GM13976 (cell line): Measurements from ENCODE around the gene BIRC5.
"Not testable (repeated sequence)": the region's sequence is repeated elsewhere in the genome, so short reads cannot be mapped to it uniquely, and the experiment has no call there.

Experiments used
- DNase-seq: peaks from one replicate; pipeline ENCODE4 v3.0.0; 2012; ENCODE audit warnings: low spot score
- CTCF ChIP-seq: IDR thresholded peaks from 2 replicates; pipeline ENCODE4 v1.5.1; 2012; ENCODE audit warnings: borderline replicate concordance, mild to moderate bottlenecking; ENCODE audit not compliant: insufficient read depth; ENCODE audit errors: extremely low read depth, missing control alignments, control extremely low read depth
- in situ Hi-C: fragments of 300-500 bp; cut with MboI; formaldehyde crosslinking; loops from one replicate; pipeline ENCODE4 v1.12.0; 2022; ENCODE audit warnings: low sequenced_read_pairs, mixed read lengths, inconsistent platforms; ENCODE audit not compliant: unreplicated experiment

BIRC5 gene

DNA sequence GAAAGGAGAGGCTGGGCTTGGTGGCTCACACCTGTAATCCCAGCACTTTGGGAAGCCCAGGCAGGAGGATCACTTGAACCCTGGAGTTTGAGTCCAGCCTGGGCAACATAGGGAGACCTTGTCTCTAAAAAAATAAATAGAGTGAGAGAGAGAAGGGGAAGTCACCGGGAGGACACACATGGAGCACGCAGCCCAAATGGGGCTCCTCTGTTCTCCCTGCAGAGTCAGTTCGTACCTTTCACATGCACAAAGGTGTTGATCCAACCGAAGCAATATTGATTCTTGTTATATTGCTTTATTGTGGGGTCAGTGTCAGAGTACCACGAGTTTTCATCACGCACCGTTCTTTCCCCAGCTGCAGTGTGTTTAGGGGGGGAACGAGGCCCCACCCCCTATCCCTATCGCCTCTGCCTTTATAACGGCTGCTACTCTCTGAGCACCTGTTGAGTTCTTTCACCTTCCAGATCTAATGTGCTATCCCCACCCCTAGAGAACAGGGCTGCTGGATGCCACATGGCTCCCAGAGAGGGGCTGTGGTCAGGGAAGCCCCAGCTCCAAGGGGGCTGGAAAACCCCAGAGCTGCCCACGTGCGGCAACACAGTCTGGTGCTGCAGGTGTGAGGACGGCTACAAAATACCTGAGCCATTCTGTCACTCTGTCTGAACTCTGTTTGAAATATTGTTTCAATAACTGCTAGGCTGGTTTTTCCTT is 16.4 kb downstream of the BIRC5 start:
- TF ChIP-seq CTCF: no peak
- no peak for DNase-seq
- in situ Hi-C loops: no loop called here

- DNase-seq: no peak
- in situ Hi-C loops: no loop called here
- TF ChIP-seq CTCF: no peak
Measured at GRCh38 chr17:78230996-78231935, 17.2 kb downstream of the BIRC5 start, which contains the start of gene TMEM235. TMEM235 (plus strand) TSS chr17:78231631; CDS start chr17:78232024, 393 bp downstream.

DNA sequence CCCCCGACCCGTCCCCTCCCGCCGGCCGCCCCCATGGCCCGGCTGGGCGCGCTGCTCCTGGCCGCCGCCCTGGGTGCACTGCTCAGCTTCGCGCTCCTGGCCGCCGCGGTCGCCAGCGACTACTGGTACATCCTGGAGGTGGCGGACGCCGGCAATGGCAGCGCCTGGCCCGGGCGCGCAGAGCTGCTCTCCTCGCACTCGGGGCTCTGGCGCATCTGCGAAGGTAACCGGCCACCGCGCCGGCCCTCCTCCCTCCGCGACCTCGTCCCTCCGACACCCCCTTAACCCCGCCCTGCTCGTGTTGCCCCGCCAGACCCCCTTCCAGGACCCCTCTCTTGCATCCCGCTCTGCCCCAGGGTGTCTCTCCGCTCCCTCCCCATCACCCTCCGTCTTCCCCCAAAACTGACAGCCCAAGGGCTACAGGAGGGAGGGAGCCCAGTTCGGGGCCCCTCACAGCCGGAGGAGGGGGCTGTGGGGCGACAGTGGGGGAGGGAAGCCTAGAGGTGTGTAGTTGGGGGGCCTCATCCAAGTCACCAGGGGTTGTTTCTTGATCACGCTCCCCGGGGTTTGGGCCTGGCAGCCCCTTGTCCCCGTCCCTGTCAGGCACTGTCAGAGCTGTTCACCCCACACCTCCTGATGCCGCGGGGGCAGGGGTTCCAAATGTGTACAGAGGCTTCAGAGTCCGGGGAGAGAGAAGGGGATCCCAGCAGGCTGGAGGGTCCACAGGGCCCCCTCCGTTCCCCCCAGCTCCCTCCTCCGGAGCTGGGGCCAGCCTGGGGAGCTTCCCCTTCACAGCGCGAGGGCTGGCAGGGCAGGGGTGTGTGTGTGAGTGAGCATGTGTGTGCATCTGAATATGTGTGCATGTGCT is 18.2 kb downstream of the BIRC5 start:
- peak; percentile 72 for DNase-seq
- no peak for TF ChIP-seq CTCF
- in situ Hi-C loops: no loop called here

DNA sequence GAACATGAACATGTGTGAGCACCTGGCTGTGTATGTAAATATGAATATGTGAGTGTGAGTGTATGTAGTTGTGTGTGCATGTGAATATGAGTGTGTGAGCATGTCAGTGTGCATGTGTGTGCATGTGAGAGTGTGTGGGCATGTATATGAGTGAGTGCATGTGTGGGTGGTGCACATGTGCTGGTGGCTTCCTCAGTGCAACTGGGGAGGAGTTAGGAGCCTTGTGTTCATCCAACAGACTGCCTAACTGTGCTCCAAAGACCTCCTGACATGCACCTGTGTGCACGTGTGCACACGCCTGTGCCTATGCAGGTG is 18.8 kb downstream of the BIRC5 start:
- in situ Hi-C loops: no loop called here
- DNase-seq: peak; percentile 50
- no peak for TF ChIP-seq CTCF

- DNase-seq: no peak
- TF ChIP-seq CTCF: no peak
- in situ Hi-C loops: no loop called here
Measured at GRCh38 chr17:78233678-78234077, 19.6 kb downstream of the BIRC5 start.

GRCh38 chr17:78234261-78234865 is 20.3 kb downstream of the BIRC5 start:
- TF ChIP-seq CTCF: no peak
- DNase-seq: no peak
- in situ Hi-C loops: no loop called here

DNA sequence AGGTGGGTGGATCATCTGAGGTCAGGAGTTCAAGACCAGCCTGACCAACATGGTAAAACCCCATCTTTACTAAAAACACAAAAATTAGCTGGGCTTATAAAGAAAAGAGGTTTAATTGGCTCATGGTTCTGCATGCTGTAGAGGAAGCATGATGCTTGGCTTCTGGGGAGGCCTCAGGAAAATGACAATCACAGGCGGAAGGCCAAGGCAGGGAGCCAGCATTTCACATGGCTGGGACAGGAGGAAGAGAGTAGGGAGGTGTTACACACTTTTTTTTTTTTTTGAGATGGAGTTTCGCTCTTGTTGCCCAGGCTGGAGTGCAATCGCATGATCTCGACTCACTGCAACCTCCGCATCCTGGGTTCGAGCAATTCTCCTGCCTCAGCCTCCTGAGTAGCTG is 21.0 kb downstream of the BIRC5 start:
- in situ Hi-C loops, DNase-seq: not testable (repeated sequence)
